GM23248 (cell line): ENCODE measurements around the gene SLMAP. TPM values are rescaled to one million over a fixed set of nuclear protein-coding genes. Genes with fewer than 3 reads are reported as not detected.

Source experiments
- DNase-seq: peaks from one replicate; pipeline ENCODE4 v3.0.0-alpha.2; 2015
- H2AFZ ChIP-seq: fragments of 200-600 bp; sonication (generic); 2 replicates; pipeline ENCODE4 v1.6.1; 2016; ENCODE audit warnings: antibody characterized with exemption
- H3F3A ChIP-seq: fragments of 200-600 bp; sonication (generic); 2 replicates; pipeline ENCODE4 v1.6.1; 2016; ENCODE audit warnings: mild to moderate bottlenecking, antibody characterized with exemption, mixed run types; ENCODE audit not compliant: insufficient read depth
- H3K27ac ChIP-seq: fragments of 200-600 bp; sonication (generic); 2 replicates; pipeline ENCODE4 v1.5.1; 2016; ENCODE audit warnings: mild to moderate bottlenecking
- H3K27me3 ChIP-seq: fragments of 200-600 bp; sonication (generic); replicated peaks from 2 replicates; pipeline ENCODE4 v1.6.1; 2016; ENCODE audit warnings: mild to moderate bottlenecking; ENCODE audit not compliant: insufficient read depth
- H3K36me3 ChIP-seq: fragments of 200-600 bp; sonication (generic); 2 replicates; pipeline ENCODE4 v1.6.1; 2016; ENCODE audit warnings: low read depth, mild to moderate bottlenecking
- H3K4me1 ChIP-seq: fragments of 200-600 bp; sonication (generic); 2 replicates; pipeline ENCODE4 v1.6.1; 2016; ENCODE audit warnings: mild to moderate bottlenecking; ENCODE audit not compliant: insufficient read depth
- H3K4me2 ChIP-seq: fragments of 200-600 bp; sonication (generic); one replicate; pipeline ENCODE4 v1.6.1; 2016; ENCODE audit warnings: mild to moderate bottlenecking; ENCODE audit not compliant: unreplicated experiment
- H3K4me3 ChIP-seq: fragments of 200-600 bp; sonication (generic); 2 replicates; pipeline ENCODE4 v1.5.1; 2016; ENCODE audit warnings: mild to moderate bottlenecking
- H3K79me2 ChIP-seq: fragments of 200-600 bp; sonication (generic); 2 replicates; pipeline ENCODE4 v1.6.1; 2016; ENCODE audit warnings: mild to moderate bottlenecking; ENCODE audit not compliant: insufficient read depth
- H3K9ac ChIP-seq: fragments of 200-600 bp; sonication (generic); 2 replicates; pipeline ENCODE4 v1.6.1; 2016; ENCODE audit warnings: mild to moderate bottlenecking
- H3K9me2 ChIP-seq: fragments of 200-600 bp; sonication (generic); 2 replicates; pipeline ENCODE4 v1.6.1; 2016; ENCODE audit warnings: mixed run types, mild to moderate bottlenecking, moderate library complexity; ENCODE audit not compliant: insufficient read depth
- H3K9me3 ChIP-seq: fragments of 200-600 bp; sonication (generic); one replicate; pipeline ENCODE4 v1.6.1; 2017; ENCODE audit warnings: low read depth
- H4K20me1 ChIP-seq: fragments of 200-600 bp; sonication (generic); 2 replicates; pipeline ENCODE4 v1.6.0; 2016; ENCODE audit not compliant: insufficient read depth
- EZH2 ChIP-seq: fragments of 200-600 bp; sonication (generic); IDR thresholded peaks from 2 replicates; pipeline ENCODE4 v1.6.1; 2018; ENCODE audit warnings: antibody characterized with exemption, mild to moderate bottlenecking; ENCODE audit not compliant: insufficient read depth, poor library complexity, severe bottlenecking
- EZH2phosphoT487 ChIP-seq: fragments of 200-600 bp; sonication (generic); IDR thresholded peaks from 2 replicates; pipeline ENCODE4 v1.6.1; 2018; ENCODE audit warnings: antibody characterized with exemption, moderate library complexity, mild to moderate bottlenecking, low read depth; ENCODE audit not compliant: insufficient read depth
- WGBS, 2 experiments: methylation state at CpG; one replicate each; pipeline ENCODE4 v1.1.6; 2015 to 2017; ENCODE audit warnings: low lambda C conversion rate in 2 of 2, low coverage in 1 of 2; ENCODE audit errors: missing lambda C conversion rate in 2 of 2; 5-methylcytosine and 5-hydroxymethylcytosine counted together
- in situ Hi-C: fragments of 300-500 bp; cut with MboI; formaldehyde crosslinking; loops from 2 replicates; pipeline ENCODE4 v1.15.0; 2020
- polyA plus RNA-seq: library from polyadenylated mRNA; unstranded; fragments of >200 nt; fragmentation: Nextera tagmentation; extraction: Ambion mirVana; gene quantifications from 2 replicates; pipeline ENCODE4 v1.2.1, GENCODE V29; 2016
- total RNA-seq: library from RNA; depleted of rRNA; stranded (reverse); fragments of >200 nt; shearing (Covaris generic); gene quantifications from 2 replicates; pipeline ENCODE4 v1.2.3, GENCODE V29; 2014

Gene SLMAP
- total and polyA plus RNA-seq, 2 experiments from 2014 or later, result 28.4 to 33.9 TPM

DNA sequence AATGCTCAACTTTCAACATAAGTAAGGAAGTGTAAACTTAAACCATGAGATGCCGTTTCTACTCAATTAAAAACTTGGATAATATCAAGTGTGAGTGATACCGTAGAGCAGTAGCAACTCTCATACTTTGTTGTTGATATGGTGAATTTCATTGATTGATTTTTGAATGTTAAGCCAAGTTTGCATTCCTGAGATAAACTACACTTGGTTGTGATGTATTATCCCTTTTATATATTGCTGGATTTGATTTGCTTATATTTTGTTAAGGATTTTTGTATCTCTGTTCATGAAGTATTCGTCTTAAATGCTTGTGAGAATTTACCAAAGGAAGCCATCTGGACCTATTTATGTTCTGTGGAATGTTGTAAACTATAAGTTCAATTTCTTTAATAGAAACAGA, 21.7 kb downstream of the SLMAP start:
- Histone ChIP-seq H3K9me2 (no peaks in the 10 kb centered on the region), H3K4me2 (peak overlapping the region; percentile 26), H3F3A (peaks cover 6% of the 10 kb centered on the region; the same call in 1 of the 2 replicates), H3K27me3 (no peaks in the 10 kb centered on the region), H4K20me1 (0 out of 2 replicates have a peak, but pooled peaks cover 3% of the 10 kb centered on the region), H3K4me1 (peaks cover 7% of the 10 kb centered on the region; the same call in 1 of the 2 replicates), H3K9me3 (no peaks in the 10 kb centered on the region), H3K36me3 (no peaks in the 10 kb centered on the region), H3K27ac (0 out of 2 replicates have a peak overlapping the region, but pooled peaks have one; percentile 7), H3K4me3 (no peak overlapping the region), H2AFZ (no peak overlapping the region), H3K79me2 (peaks cover 98% of the 10 kb centered on the region), H3K9ac (no peak overlapping the region)
- WGBS, 2 experiments, result 62 to 72% methylated on average over 3 of the region's 3 CpGs
- in situ Hi-C loops, result no loop called here
- no peak for DNase-seq
- TF ChIP-seq EZH2phosphoT487 (no peak), EZH2 (no peak)

DNA sequence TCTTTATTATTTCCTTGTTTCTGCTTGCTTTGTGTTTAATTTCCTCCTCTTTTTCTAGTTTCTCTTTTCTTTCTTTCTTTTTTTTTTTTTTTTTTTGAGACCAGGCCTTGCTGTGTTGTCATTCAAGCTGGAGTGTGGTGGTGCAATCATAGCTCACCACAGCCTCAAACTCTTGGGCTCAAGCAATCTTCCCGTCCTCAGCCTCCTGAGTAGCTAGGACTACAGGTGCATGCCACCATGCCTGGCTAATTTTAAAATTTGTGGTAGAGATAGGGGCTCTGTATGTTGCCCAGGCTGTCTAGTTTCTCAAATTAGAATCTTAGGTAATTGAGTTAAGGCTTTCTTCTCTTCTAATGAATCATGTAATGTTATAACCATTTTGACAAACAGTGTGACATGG, 22.4 kb downstream of the SLMAP start:
- Histone ChIP-seq H3K9me2 (no peaks in the 10 kb centered on the region), H3K36me3 (no peaks in the 10 kb centered on the region), H3F3A (peaks cover 6% of the 10 kb centered on the region; the same call in 1 of the 2 replicates), H2AFZ (no peak overlapping the region), H3K4me1 (peaks cover 7% of the 10 kb centered on the region; the same call in 1 of the 2 replicates), H3K9ac (no peak overlapping the region), H3K4me2 (no peak overlapping the region), H3K4me3 (no peak overlapping the region), H3K9me3 (no peaks in the 10 kb centered on the region), H3K79me2 (peaks cover 98% of the 10 kb centered on the region), H3K27me3 (no peaks in the 10 kb centered on the region), H4K20me1 (0 out of 2 replicates have a peak, but pooled peaks cover 3% of the 10 kb centered on the region), H3K27ac (no peak overlapping the region)
- TF ChIP-seq EZH2phosphoT487, result no peak
- TF ChIP-seq EZH2, result no peak
- WGBS, 2 experiments, result 70 to 77% methylated on average over 1 of the region's 1 CpG
- in situ Hi-C loops, result no loop called here
- no peak for DNase-seq

DNA sequence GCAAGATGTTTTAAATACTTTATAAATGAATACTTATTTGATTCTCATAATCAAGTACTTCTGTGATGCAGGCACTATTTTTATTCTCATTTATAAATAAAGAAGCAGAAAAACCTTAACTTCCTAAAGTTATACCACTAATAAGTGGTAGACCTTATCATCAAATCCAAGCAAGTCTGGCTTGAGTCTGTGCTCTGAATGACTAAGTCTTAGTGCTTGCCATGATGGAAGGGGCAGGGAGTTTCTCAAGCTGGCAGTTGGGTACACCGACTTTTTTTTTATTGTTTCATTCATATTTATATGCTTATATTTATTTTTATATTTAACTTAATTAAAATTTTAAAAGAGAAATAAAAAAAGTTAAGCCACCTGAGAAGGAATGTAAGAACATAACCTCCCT, 23.6 kb downstream of the SLMAP start:
- H3F3A ChIP-seq, result peaks cover 6% of the 10 kb centered on the region; the same call in 1 of the 2 replicates
- peaks cover 7% of the 10 kb centered on the region; the same call in 1 of the 2 replicates for H3K4me1 ChIP-seq
- in situ Hi-C loops, result no loop called here
- no peak overlapping the region for H3K4me2 ChIP-seq
- DNase-seq, result no peak
- H3K9ac ChIP-seq, result no peak overlapping the region
- H2AFZ ChIP-seq, result no peak overlapping the region
- H3K27ac ChIP-seq, result no peak overlapping the region
- no peak overlapping the region for H3K4me3 ChIP-seq
- no peaks in the 10 kb centered on the region for H3K9me3 ChIP-seq
- H3K79me2 ChIP-seq, result peaks cover 98% of the 10 kb centered on the region
- WGBS, 2 experiments, result 95 to 100% methylated on average over 1 of the region's 1 CpG
- 0 out of 2 replicates have a peak, but pooled peaks cover 3% of the 10 kb centered on the region for H4K20me1 ChIP-seq
- TF ChIP-seq EZH2phosphoT487 (no peak), EZH2 (no peak)
- H3K27me3 ChIP-seq, result no peaks in the 10 kb centered on the region
- no peaks in the 10 kb centered on the region for H3K9me2 ChIP-seq
- H3K36me3 ChIP-seq, result no peaks in the 10 kb centered on the region

DNA sequence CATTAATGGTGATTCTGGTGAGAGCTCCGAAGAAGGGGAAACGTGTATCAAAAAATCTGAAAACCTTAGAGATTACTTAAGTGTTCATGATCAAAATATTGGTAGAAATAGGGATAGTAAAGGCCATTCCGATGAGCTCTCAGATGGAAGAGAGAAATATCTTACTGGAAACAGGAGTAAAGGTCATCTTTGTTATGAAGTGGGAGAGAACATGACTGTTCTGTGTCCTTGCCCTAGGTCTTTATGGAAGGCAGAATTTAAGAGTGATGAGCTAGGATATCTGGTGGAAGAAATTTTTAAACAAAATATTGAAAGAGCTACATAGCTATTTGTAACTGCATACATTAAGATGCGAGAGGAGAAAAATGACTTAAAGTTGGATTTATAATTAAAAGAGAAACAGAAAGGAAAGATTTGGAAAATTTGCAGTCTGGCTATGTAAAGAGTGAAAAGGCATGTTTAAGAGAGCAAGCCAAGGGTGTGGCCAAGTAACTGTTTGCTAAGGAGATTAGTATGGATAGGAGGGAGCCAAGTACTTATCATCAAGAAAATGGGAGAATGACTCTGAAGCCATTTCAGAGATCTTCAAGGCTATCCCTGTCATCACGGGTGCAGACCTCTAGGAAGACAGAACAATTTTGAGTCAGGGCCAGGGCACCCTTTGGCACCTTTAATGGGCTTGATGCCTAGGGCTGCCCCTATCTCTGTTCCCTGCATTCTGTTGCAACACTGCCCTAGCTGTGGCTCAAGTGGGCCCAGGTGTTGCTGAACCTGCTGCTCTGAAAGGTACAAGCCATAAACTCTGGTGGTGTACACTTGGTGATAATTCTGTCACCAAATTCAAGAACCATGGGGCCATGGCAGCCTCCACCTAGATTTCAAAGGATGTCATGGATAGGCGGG, 27.3 kb downstream of the SLMAP start:
- Histone ChIP-seq H3K9ac (no peak overlapping the region), H3K36me3 (no peaks in the 10 kb centered on the region), H3K4me1 (no peaks in the 10 kb centered on the region), H3F3A (no peaks in the 10 kb centered on the region), H2AFZ (no peak overlapping the region), H3K9me3 (no peaks in the 10 kb centered on the region), H3K27me3 (no peaks in the 10 kb centered on the region), H3K4me3 (no peak overlapping the region), H3K9me2 (0 out of 2 replicates have a peak, but pooled peaks cover 3% of the 10 kb centered on the region), H4K20me1 (no peaks in the 10 kb centered on the region), H3K4me2 (no peak overlapping the region), H3K79me2 (peaks cover 100% of the 10 kb centered on the region), H3K27ac (no peak overlapping the region)
- TF ChIP-seq EZH2 (no peak), EZH2phosphoT487 (no peak)
- no peak for DNase-seq
- in situ Hi-C loops, result no loop called here
- 88 to 91% methylated on average over 6 of the region's 6 CpGs for WGBS, 2 experiments
